GM12878 (cell line): Measurements from ENCODE around the gene SIRT2. TPM values are rescaled to one million over a fixed set of nuclear protein-coding genes. Genes with fewer than 3 reads are reported as not detected.

Experiments used
- ATAC-seq: fragments of 200-7000 bp; cut with Tn5 transposase; 3 replicates; pipeline ENCODE4 v1.9.1; 2020; ENCODE audit warnings: mild to moderate bottlenecking, moderate library complexity
- BruUV-seq: library from RNA; stranded (reverse); fragments of 400-500 nt; replicated peaks from 2 replicates; lab custom pipeline; 2021; lab: Mats Ljungman, UMichigan
- CTCF ChIA-PET: fragments of 300-600 bp; sonication (Branson Sonifier 250); formaldehyde crosslinking; extraction: SDS; loops from one replicate; lab custom pipeline; 2021; ENCODE audit warnings: inconsistent platforms; lab: Yijun Ruan, JAX
- POLR2A ChIA-PET: fragments of 350-600 bp; formaldehyde crosslinking; extraction: SDS; loops from one replicate; lab custom pipeline; 2021; ENCODE audit warnings: inconsistent platforms; lab: Charles Lee
- RAD21 ChIA-PET: fragments of 300-600 bp; sonication (Branson Sonifier 250); formaldehyde crosslinking; loops from one replicate; lab custom pipeline; 2023; ENCODE audit warnings: antibody characterized with exemption; ENCODE audit not compliant: unreplicated experiment; lab: Charles Lee
- SMC1A ChIA-PET: fragments of 300-600 bp; sonication (Branson Sonifier 250); formaldehyde crosslinking; loops from one replicate; lab custom pipeline; 2023; ENCODE audit not compliant: unreplicated experiment, uncharacterized antibody; lab: Charles Lee
- DNase-seq: peaks from one replicate; pipeline ENCODE4 v3.0.0-alpha.2; 2011; ENCODE audit warnings: low read depth, low spot score
- FAIRE-seq: peaks from 3 replicates; lab custom pipeline; 2011; peaks lifted over from hg19 to GRCh38; lab: Jason Lieb, UNC
- H2AFZ ChIP-seq: 2 replicates; pipeline ENCODE4 v1.6.0; 2011; ENCODE audit warnings: low read depth, low read length, control low read depth; ENCODE audit not compliant: control insufficient read depth
- H3K27ac ChIP-seq: 2 replicates; pipeline ENCODE4 v1.5.1; 2011; ENCODE audit warnings: control low read depth; ENCODE audit not compliant: control insufficient read depth, insufficient read depth
- H3K27me3 ChIP-seq, 2 experiments: replicated peaks in 1 of 2; 2 replicates each; pipeline versions ENCODE4 v1.6.0 to v1.6.1; 2011; ENCODE audit warnings: low read length in 1 of 2; ENCODE audit not compliant: control insufficient read depth in 2 of 2, insufficient read depth in 2 of 2
- H3K36me3 ChIP-seq, 2 experiments: 2 replicates each; pipeline ENCODE4 v1.5.1; 2011; ENCODE audit warnings: low read length in 1 of 2; ENCODE audit not compliant: control insufficient read depth in 2 of 2, insufficient read depth in 2 of 2
- H3K4me1 ChIP-seq: 2 replicates; pipeline ENCODE4 v1.6.1; 2011; ENCODE audit warnings: mild to moderate bottlenecking, low read length, moderate library complexity, mixed read lengths; ENCODE audit not compliant: control insufficient read depth, insufficient read depth
- H3K4me2 ChIP-seq: 2 replicates; pipeline ENCODE4 v1.6.0; 2011; ENCODE audit warnings: control low read depth; ENCODE audit not compliant: control insufficient read depth, insufficient read depth
- H3K4me3 ChIP-seq: fragments of 200-600 bp; sonication (generic); 2 replicates; pipeline ENCODE4 v1.5.1; 2016
- H3K79me2 ChIP-seq: 2 replicates; pipeline ENCODE4 v1.6.0; 2011; ENCODE audit warnings: low read length; ENCODE audit not compliant: control insufficient read depth, insufficient read depth
- H3K9ac ChIP-seq: 2 replicates; pipeline ENCODE4 v1.8.0; 2011; ENCODE audit warnings: low read length, control low read depth, mixed read lengths; ENCODE audit not compliant: control insufficient read depth, insufficient read depth
- H3K9me3 ChIP-seq: replicated peaks from 3 replicates; pipeline ENCODE4 v1.5.1; 2011; ENCODE audit warnings: mild to moderate bottlenecking, low read length; ENCODE audit not compliant: control insufficient read depth, insufficient read depth
- H4K20me1 ChIP-seq: 2 replicates; pipeline ENCODE4 v1.6.0; 2011; ENCODE audit not compliant: control insufficient read depth, insufficient read depth
- CBX3 ChIP-seq: fragments of 200-600 bp; sonication (generic); IDR thresholded peaks from 2 replicates; pipeline ENCODE4 v1.6.1; 2016; ENCODE audit warnings: low read depth, borderline replicate concordance
- CEBPB ChIP-seq, 2 experiments: fragments of 150-350 bp in 1 of 2; IDR thresholded peaks; 2 replicates each; pipeline ENCODE4 v1.6.1; 2012 to 2014; ENCODE audit warnings: low read depth in 2 of 2, low read length in 2 of 2, borderline replicate concordance in 1 of 2, inconsistent platforms in 1 of 2
- CEBPZ ChIP-seq: fragments of 150-350 bp; IDR thresholded peaks from 2 replicates; pipeline ENCODE4 v1.6.1; 2016; ENCODE audit warnings: low read depth, low read length
- CREB1 ChIP-seq: IDR thresholded peaks from 2 replicates; pipeline ENCODE4 v1.6.1; 2012; ENCODE audit warnings: low read depth, mild to moderate bottlenecking, inconsistent platforms
- E2F4 ChIP-seq: IDR thresholded peaks from 2 replicates; pipeline ENCODE4 v1.6.1; 2012; ENCODE audit warnings: low read depth, low read length, improper control_type of control experiment
- HSF1 ChIP-seq: fragments of 150-350 bp; IDR thresholded peaks from 2 replicates; pipeline ENCODE4 v1.6.1; 2014; ENCODE audit warnings: mild to moderate bottlenecking, low read depth, low read length
- RAD21 ChIP-seq: IDR thresholded peaks from 2 replicates; pipeline ENCODE4 v1.6.1; 2011; ENCODE audit warnings: mild to moderate bottlenecking, low read depth, low read length, moderate library complexity; ENCODE audit not compliant: insufficient read depth
- TCF3 ChIP-seq: IDR thresholded peaks from 2 replicates; pipeline ENCODE4 v1.6.1; 2012; ENCODE audit warnings: low read depth, mild to moderate bottlenecking, low read length, borderline replicate concordance; ENCODE audit not compliant: insufficient read depth
- TCF7 ChIP-seq: IDR thresholded peaks from 2 replicates; pipeline ENCODE4 v1.6.1; 2014; ENCODE audit warnings: antibody characterized with exemption, borderline replicate concordance
- ZBTB33 ChIP-seq: fragments of 450-650 bp; IDR thresholded peaks from 2 replicates; pipeline ENCODE4 v1.6.1; 2017; ENCODE audit warnings: mild to moderate bottlenecking
- WGBS: methylation state at CpG from one replicate; pipeline ENCODE4 v1.1.6; 2016; ENCODE audit warnings: low lambda C conversion rate; ENCODE audit not compliant: insufficient replicate concordance, insufficient coverage; ENCODE audit errors: missing lambda C conversion rate; 5-methylcytosine and 5-hydroxymethylcytosine counted together
- in situ Hi-C: fragments of 300-500 bp; cut with MboI; formaldehyde crosslinking; loops from 9 replicates; pipeline ENCODE4 v1.14.3; 2018; ENCODE audit warnings: mixed read lengths
- intact Hi-C: fragments of 100-400 bp; cut with micrococcal nuclease; formaldehyde crosslinking; loops from one replicate; pipeline ENCODE4 v1.14.2; 2022; ENCODE audit not compliant: unreplicated experiment
- polyA plus RNA-seq, 11 experiments: library from polyadenylated mRNA; depleted of rRNA in 4 of 11; unstranded in 6 of 11; stranded (reverse) in 5 of 11; fragments of >200 nt; fragmentation: Nextera tagmentation in 4 of 11; fragmentation: Illumina TruSeq in 1 of 11; extraction: Ambion mirVana in 4 of 11; extraction: Trizol in 1 of 11; gene quantifications; 1 replicate in 1 of 11; 2 replicates in 10 of 11; pipeline versions ENCODE4 v1.2.1 to v1.2.3, GENCODE V29; 2011 to 2016; ENCODE audit warnings: inconsistent platforms in 2 of 11, missing spikeins in 2 of 11, low read depth in 1 of 11
- total RNA-seq, 4 experiments: library from RNA; depleted of rRNA in 3 of 4; stranded (reverse); fragments of >200 nt in 3 of 4; fragmentation: Illumina TruSeq in 1 of 4; extraction: Trizol in 1 of 4; gene quantifications; 2 replicates each; pipeline versions ENCODE4 v1.2.1 to v1.2.3, GENCODE V29; 2013 to 2021

The SIRT2 gene
- total and polyA plus RNA-seq, 10 of the 15 experiments (the other 5 are each of a cell fraction or from before 2014, with no cell fraction given): 1.4 to 38.7 (median 24.1) TPM

GRCh38 chr19:38917516-38917915 is 18.1 kb upstream of the SIRT2 start:
- Histone ChIP-seq H3K27ac (no peak overlapping the region), H3K4me2 (no peak overlapping the region), H3K4me1 (no peaks in the 10 kb centered on the region), H3K27me3 (no peaks in the 10 kb centered on the region), H3K36me3 (peaks cover 0 to 8% of the 10 kb centered on the region in 2 experiments; a peak in 2 of 4 replicates), H3K9ac (no peak overlapping the region), H3K4me3 (no peak overlapping the region), H2AFZ (no peak overlapping the region), H3K79me2 (no peaks in the 10 kb centered on the region), H4K20me1 (no peaks in the 10 kb centered on the region), H3K9me3 (no peaks in the 10 kb centered on the region)
- ChIA-PET CTCF (no interaction called here), POLR2A (no interaction called here), RAD21 (no interaction called here), SMC1A (no interaction called here)
- TF ChIP-seq TCF3 (no peak), CREB1 (no peak), CEBPB (IDR thresholded peaks at IDR 0.05; ENCODE audit: borderline replicate concordance in 1 of 2, low read depth in 2 of 2, low read length in 2 of 2) (no peak), HSF1 (no peak), CBX3 (no peak), CEBPZ (no peak), RAD21 (no peak), E2F4 (no peak), ZBTB33 (no peak), TCF7 (no peak)
- in situ Hi-C loops: no loop called here
- intact Hi-C loops: no loop called here
- whole genome bisulfite sequencing: 80% methylated on average over 9 of the region's 9 CpGs
- BruUV-seq: no TSS peak
- ATAC-seq (no peak), FAIRE-seq (no peak), DNase-seq (no peak)
